ENCODE measurements around the gene KLF13. TPM values are rescaled to one million over a fixed set of nuclear protein-coding genes. Genes with fewer than 3 reads are reported as not detected.
A peak's percentile ranks its signal among the peaks of the same experiment; 100 is the strongest.

The KLF13 gene
- total RNA-seq, 1 donor from 2014 or later: 44.6 TPM

DNA sequence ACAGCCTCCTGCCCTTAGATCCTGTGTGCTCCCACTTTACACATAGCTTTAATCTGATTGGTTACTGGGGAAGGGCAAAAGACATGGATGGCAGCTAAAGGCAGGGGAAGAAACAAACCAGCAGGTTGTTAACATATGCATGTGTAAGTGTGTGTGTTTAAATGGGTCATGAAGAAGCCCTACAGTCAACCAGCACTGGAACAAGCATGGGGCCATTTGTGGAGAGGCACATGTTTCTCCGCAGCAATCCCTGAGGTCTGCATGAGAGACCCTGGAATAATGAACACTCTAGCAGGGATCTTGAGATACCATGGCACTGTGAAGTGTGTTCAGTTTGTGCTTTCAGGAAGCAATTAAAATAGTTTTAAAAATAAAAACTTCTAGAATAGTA, 6.0 kb downstream of the KLF13 start:
- Mint-ChIP-seq H3K4me1 (peaks cover 36% of the 10 kb centered on the region), H3K27me3 (ENCODE audit: low read depth) (peaks cover 8% of the 10 kb centered on the region), H3K9me3 (no peaks in the 10 kb centered on the region), H3K27ac (ENCODE audit: unreplicated experiment) (no peak overlapping the region), H3K4me3 (peak overlapping the region; percentile 58), H3K36me3 (ENCODE audit: low read depth) (no peaks in the 10 kb centered on the region)
- TF ChIP-seq, protein P1, sequence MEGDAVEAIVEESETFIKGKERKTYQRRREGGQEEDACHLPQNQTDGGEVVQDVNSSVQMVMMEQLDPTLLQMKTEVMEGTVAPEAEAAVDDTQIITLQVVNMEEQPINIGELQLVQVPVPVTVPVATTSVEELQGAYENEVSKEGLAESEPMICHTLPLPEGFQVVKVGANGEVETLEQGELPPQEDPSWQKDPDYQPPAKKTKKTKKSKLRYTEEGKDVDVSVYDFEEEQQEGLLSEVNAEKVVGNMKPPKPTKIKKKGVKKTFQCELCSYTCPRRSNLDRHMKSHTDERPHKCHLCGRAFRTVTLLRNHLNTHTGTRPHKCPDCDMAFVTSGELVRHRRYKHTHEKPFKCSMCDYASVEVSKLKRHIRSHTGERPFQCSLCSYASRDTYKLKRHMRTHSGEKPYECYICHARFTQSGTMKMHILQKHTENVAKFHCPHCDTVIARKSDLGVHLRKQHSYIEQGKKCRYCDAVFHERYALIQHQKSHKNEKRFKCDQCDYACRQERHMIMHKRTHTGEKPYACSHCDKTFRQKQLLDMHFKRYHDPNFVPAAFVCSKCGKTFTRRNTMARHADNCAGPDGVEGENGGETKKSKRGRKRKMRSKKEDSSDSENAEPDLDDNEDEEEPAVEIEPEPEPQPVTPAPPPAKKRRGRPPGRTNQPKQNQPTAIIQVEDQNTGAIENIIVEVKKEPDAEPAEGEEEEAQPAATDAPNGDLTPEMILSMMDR (conservative IDR thresholded peaks at IDR 0.05): no peak
- no peak for DNase-seq (ENCODE audit: low read depth, low spot score)

DNA sequence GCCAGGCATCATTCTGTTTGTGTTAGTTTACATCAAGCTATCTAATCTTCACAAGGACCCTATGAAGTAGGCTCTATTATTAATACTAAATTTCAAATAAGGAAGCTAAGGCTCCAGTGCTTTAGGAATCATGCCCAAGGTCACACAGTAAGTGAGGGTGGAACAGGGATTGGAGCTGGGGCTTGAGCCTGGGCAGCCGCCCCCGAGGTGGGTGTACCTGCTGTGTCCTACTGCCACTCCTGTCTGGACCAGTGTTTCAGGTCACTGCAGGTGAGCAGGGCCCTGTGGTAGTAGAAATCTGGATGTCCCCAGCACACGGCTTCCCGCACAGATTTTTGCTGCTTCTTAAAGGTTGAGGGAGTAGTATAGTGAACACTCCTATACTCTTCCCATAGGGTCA, 6.5 kb downstream of the KLF13 start:
- TF ChIP-seq, protein P1 (conservative IDR thresholded peaks at IDR 0.05): no peak
- no peaks in the 10 kb centered on the region for H3K36me3 Mint-ChIP-seq (ENCODE audit: low read depth)
- H3K4me1 Mint-ChIP-seq: peaks cover 36% of the 10 kb centered on the region
- H3K27ac Mint-ChIP-seq (ENCODE audit: unreplicated experiment): no peak overlapping the region
- no peaks in the 10 kb centered on the region for H3K9me3 Mint-ChIP-seq
- DNase-seq (ENCODE audit: low read depth, low spot score): no peak
- peak overlapping the region; percentile 38 for H3K4me3 Mint-ChIP-seq
- peaks cover 8% of the 10 kb centered on the region for H3K27me3 Mint-ChIP-seq (ENCODE audit: low read depth)

DNA sequence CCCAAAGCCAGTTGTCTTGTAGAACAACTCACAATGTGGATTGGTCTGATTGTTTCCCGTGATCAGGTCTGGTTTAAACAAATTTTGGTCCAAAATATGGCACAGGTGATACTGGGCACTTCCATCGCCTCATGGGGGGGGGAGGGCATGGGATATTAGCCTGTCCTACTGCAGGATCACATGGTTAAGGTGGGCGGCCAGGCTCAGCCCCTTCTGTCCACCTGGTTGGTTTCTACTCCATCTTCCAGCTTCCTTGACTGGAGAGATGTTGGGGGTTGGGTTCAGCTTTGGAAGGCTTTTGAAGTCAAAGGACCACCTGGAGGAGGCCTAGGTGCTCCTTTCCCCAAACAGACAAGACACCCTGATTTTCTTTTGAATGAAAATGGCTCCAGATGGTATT, 7.2 kb downstream of the KLF13 start:
- no peak overlapping the region for H3K4me3 Mint-ChIP-seq
- TF ChIP-seq, protein P1 (conservative IDR thresholded peaks at IDR 0.05): no peak
- no peak overlapping the region for H3K27ac Mint-ChIP-seq (ENCODE audit: unreplicated experiment)
- H3K36me3 Mint-ChIP-seq (ENCODE audit: low read depth): no peaks in the 10 kb centered on the region
- H3K9me3 Mint-ChIP-seq: no peaks in the 10 kb centered on the region
- peaks cover 35% of the 10 kb centered on the region for H3K4me1 Mint-ChIP-seq
- no peak for DNase-seq (ENCODE audit: low read depth, low spot score)
- H3K27me3 Mint-ChIP-seq (ENCODE audit: low read depth): peaks cover 5% of the 10 kb centered on the region

DNA sequence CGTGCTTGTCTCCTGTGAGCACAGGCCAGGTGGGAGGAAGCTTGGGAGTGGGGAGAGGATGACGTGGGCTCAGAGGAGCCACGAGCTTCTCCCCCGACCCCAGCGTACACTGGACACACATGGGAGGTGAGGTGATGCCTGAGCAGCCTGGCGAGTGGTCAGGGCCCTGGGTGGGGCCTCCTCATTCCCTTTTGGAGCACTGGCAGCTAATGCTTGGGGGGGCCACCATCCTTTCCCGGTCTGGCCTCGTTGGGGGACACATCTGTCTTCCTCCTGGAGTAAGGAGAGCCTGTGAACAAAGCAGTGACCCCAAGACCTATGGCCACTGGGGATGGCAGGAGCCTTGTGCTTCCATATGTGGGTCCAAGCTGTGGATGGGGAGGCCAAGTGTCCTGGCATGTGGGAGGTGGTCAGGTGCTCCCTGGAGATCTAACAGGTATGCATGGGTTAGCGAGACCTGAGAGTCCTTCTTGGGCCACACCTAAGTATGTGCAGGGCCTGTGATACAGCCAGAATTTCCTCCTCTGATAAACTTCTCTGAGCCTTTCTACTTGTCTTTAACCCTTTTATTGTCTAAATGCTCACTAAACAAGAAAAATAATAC, 9.5 kb downstream of the KLF13 start:
- no peak overlapping the region for H3K27ac Mint-ChIP-seq (ENCODE audit: unreplicated experiment)
- no peaks in the 10 kb centered on the region for H3K27me3 Mint-ChIP-seq (ENCODE audit: low read depth)
- no peak overlapping the region for H3K4me3 Mint-ChIP-seq
- TF ChIP-seq, protein P1 (conservative IDR thresholded peaks at IDR 0.05): no peak
- no peaks in the 10 kb centered on the region for H3K9me3 Mint-ChIP-seq
- no peaks in the 10 kb centered on the region for H3K36me3 Mint-ChIP-seq (ENCODE audit: low read depth)
- peaks cover 31% of the 10 kb centered on the region for H3K4me1 Mint-ChIP-seq
- no peak for DNase-seq (ENCODE audit: low read depth, low spot score)

DNA sequence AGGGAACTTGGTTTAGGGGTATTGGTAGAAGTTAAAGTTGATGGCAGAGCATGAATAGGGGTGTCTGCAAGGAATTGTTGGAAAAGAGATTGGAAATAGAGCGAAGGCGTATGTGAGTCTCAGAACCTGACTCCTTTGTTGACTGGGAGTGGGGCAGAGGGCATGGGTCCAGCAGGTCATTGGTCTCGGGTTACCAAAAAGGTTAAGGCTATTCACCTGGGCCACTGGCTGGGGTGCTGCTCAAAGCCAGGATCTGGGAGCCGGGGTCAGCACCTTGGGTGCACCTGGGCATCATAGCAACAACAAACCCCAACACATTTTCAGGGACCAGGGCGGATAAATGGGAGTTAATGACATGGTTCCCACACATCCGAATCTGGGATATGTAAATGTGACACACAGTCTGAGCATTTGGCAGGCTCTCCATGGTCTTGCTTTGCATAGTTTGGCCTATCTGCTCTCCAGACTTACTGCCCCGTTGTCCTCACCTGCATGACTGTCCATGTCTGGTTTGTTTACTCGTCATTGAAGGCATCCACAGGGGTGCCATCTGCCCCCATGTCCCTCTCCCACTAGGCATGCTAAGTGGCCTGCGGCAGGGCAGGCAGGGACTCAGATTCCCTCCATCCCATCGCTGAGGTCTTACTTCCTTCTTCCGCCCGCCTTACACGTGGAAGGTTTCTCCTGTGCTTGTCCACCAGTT, 10.1 kb downstream of the KLF13 start:
- Mint-ChIP-seq H3K27ac (ENCODE audit: unreplicated experiment) (no peak overlapping the region), H3K4me3 (no peak overlapping the region), H3K9me3 (no peaks in the 10 kb centered on the region), H3K27me3 (ENCODE audit: low read depth) (no peaks in the 10 kb centered on the region), H3K36me3 (ENCODE audit: low read depth) (no peaks in the 10 kb centered on the region), H3K4me1 (peaks cover 32% of the 10 kb centered on the region)
- TF ChIP-seq, protein P1 (conservative IDR thresholded peaks at IDR 0.05): no peak
- DNase-seq (ENCODE audit: low read depth, low spot score): no peak

Data from neural crest cell (in vitro differentiated cells).